Naive thymus-derived CD4-positive, alpha-beta T cell (primary cell): ENCODE results near the gene FUT2. TPM values are rescaled to one million over a fixed set of nuclear protein-coding genes. Genes with fewer than 3 reads are reported as not detected.

Source experiments
- ATAC-seq: fragments of 150-1000 bp; cut with Tn5 transposase; 2 replicates; pipeline ENCODE4 v1.10.0; 2021; ENCODE audit warnings: mild to moderate bottlenecking, moderate library complexity
- CTCF ChIA-PET: fragments of 350-600 bp; sonication (Branson Sonifier 250); formaldehyde crosslinking; loops from one replicate; lab custom pipeline; 2021; ENCODE audit warnings: antibody characterized with exemption; lab: Charles Lee
- POLR2A ChIA-PET: fragments of 350-600 bp; sonication (Branson Sonifier 250); formaldehyde crosslinking; loops from one replicate; lab custom pipeline; 2021; ENCODE audit warnings: antibody characterized with exemption, inconsistent platforms; lab: Charles Lee
- DNase-seq, 9 donors: peaks; one replicate each; pipeline versions ENCODE4 v3.0.0 to v3.0.0-alpha.2; 2020 to 2022; ENCODE audit warnings: mixed read lengths in 1 of 9
- H3K27ac ChIP-seq: one replicate; pipeline ENCODE4 v1.7.0; 2013; ENCODE audit warnings: mild to moderate bottlenecking, low read depth, low read length, moderate library complexity
- H3K27me3 ChIP-seq, 2 donors: one replicate each; pipeline ENCODE4 v1.7.0; 2013; ENCODE audit warnings: low read length in 2 of 2, mild to moderate bottlenecking in 2 of 2, moderate library complexity in 2 of 2; ENCODE audit not compliant: control insufficient read depth in 2 of 2, insufficient read depth in 2 of 2
- H3K36me3 ChIP-seq, 3 experiments: 1 replicate in 2 of 3; 2 replicates in 1 of 3; pipeline ENCODE4 v1.7.0; 2013; ENCODE audit warnings: low read length in 3 of 3, mild to moderate bottlenecking in 3 of 3, moderate library complexity in 1 of 3; ENCODE audit not compliant: insufficient read depth in 3 of 3, control insufficient read depth in 2 of 3
- H3K4me1 ChIP-seq, 2 donors: one replicate each; pipeline ENCODE4 v1.7.0; 2013; ENCODE audit warnings: low read length in 2 of 2, mild to moderate bottlenecking in 2 of 2, moderate library complexity in 1 of 2; ENCODE audit not compliant: control insufficient read depth in 2 of 2, insufficient read depth in 2 of 2
- H3K4me3 ChIP-seq: 2 replicates; pipeline ENCODE4 v1.7.0; 2013; ENCODE audit warnings: mild to moderate bottlenecking, low read length
- H3K9me3 ChIP-seq, 3 experiments: 1 replicate in 2 of 3; 2 replicates in 1 of 3; pipeline ENCODE4 v1.7.0; 2013; ENCODE audit warnings: low read length in 3 of 3; ENCODE audit not compliant: control insufficient read depth in 2 of 3
- H3K27ac Mint-ChIP-seq, 9 donors: one replicate each; pipeline ENCODE4 v1.8.0; 2020 to 2022; ENCODE audit warnings: mixed read lengths in 9 of 9, mild to moderate bottlenecking in 8 of 9, moderate library complexity in 5 of 9, inconsistent platforms in 2 of 9
- H3K27me3 Mint-ChIP-seq, 5 donors: one replicate each; pipeline ENCODE4 v1.8.0; 2021 to 2022; ENCODE audit warnings: mixed read lengths in 5 of 5, mild to moderate bottlenecking in 1 of 5
- H3K36me3 Mint-ChIP-seq, 5 donors: one replicate each; pipeline ENCODE4 v1.8.0; 2020 to 2022; ENCODE audit warnings: mixed read lengths in 5 of 5, mild to moderate bottlenecking in 3 of 5, inconsistent platforms in 1 of 5
- H3K4me1 Mint-ChIP-seq, 7 donors: one replicate each; pipeline ENCODE4 v1.8.0; 2020 to 2022; ENCODE audit warnings: mixed read lengths in 7 of 7, mild to moderate bottlenecking in 3 of 7, inconsistent platforms in 1 of 7
- H3K4me3 Mint-ChIP-seq, 10 donors: one replicate each; pipeline ENCODE4 v1.8.0; 2020 to 2022; ENCODE audit warnings: mild to moderate bottlenecking in 10 of 10, mixed read lengths in 10 of 10, moderate library complexity in 6 of 10, inconsistent platforms in 2 of 10
- H3K9me3 Mint-ChIP-seq, 11 donors: one replicate each; pipeline ENCODE4 v1.8.0; 2020 to 2022; ENCODE audit warnings: mixed read lengths in 11 of 11, mild to moderate bottlenecking in 4 of 11, inconsistent platforms in 1 of 11, moderate library complexity in 1 of 11
- intact Hi-C, 2 donors: fragments of 100-400 bp; cut with micrococcal nuclease; formaldehyde crosslinking; loops; one replicate each; pipeline ENCODE4 v1.15.1; 2023
- polyA plus RNA-seq, 2 donors: library from polyadenylated mRNA; unstranded; fragments of 300-500 nt; fragmentation: Illumina TruSeq; gene quantifications; one replicate each; pipeline ENCODE4 v1.2.3, GENCODE V29; 2021
- total RNA-seq, 6 experiments: library from RNA in 5 of 6; stranded (reverse) in 5 of 6; gene quantifications; 1 replicate in 5 of 6; 2 replicates in 1 of 6; pipeline ENCODE4 v1.2.3 and lab custom pipeline; 2021 to 2026

Gene FUT2
- total and polyA plus RNA-seq, 7 experiments from 2014 or later: 0.09 to 0.78 TPM; not detected in 5

DNA sequence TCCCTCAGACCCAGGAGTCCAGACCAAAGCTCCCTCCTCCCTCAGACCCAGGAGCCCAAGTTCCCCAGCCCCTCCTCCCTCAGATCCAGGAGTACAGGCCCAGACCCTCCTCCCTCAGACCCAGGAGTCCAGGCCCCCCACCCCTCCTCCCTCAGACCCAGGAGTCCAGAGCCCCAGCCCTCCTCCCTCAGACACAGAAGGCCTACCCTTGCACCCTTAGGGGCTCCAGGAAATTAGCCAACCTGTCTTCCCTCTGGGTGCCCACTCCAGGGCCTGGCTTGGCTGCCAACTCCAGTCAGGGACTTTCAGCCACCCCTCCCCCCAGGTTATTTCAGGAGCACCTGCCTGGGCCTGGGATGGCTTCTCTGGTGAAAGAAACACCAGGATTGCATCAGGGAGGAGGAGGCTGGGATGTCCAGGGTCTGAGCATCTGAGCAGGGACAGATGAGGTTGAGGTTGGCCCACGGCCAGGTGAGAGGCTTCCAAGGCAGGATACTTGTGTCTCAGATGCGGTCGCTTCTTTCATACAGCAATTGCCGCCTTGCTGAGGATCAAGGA lies 59.4 kb downstream of the FUT2 start, which contains the start of gene FGF21:
FGF21 (plus strand) TSS at position 441 of the 558 bp plus-strand sequence. CDS start 713 bp downstream, outside the sequence.
- no peak within 1 kb of the TSS for H3K4me3 ChIP-seq
- Mint-ChIP-seq H3K27me3 (peaks cover 0 to 33% (median 28%) of the 10 kb centered on the region in 5 donors), H3K4me1 (peaks cover 6 to 23% (median 18%) of the 10 kb centered on the region in 7 donors), H3K4me3 (no peak within 1 kb of the TSS), H3K27ac (no peak within 1 kb of the TSS), H3K9me3 (no peaks in the 10 kb centered on the region), H3K36me3 (no peaks in the 10 kb centered on the region)
- H3K4me1 ChIP-seq: peaks cover 5 to 14% of the 10 kb centered on the region in 2 donors
- no peak within 1 kb of the TSS for H3K27ac ChIP-seq
- ATAC-seq (no peak), DNase-seq (no peak)
- no peaks in the 10 kb centered on the region for H3K9me3 ChIP-seq
- H3K36me3 ChIP-seq: no peaks in the 10 kb centered on the region
- intact Hi-C loops: no loop called here
- ChIA-PET CTCF (no interaction called here), POLR2A (interaction anchor here (0.9 kb wide), 1 partner anchor 14 kb away, joined by 4 read pairs; no protein-coding TSS in a partner anchor)
- H3K27me3 ChIP-seq: no peaks in the 10 kb centered on the region

Other genes with a start within 250 kb of the FUT2 start
- gene GRWD1, start 250.0 kb upstream of the FUT2 start, total RNA-seq: 10 to 100 TPM; 26.1 to 45.8 (median 36.3) TPM
- 10 to 100 TPM; 42.8 to 51.6 TPM for gene GRWD1, start 250.0 kb upstream of the FUT2 start, polyA plus RNA-seq
- gene KCNJ14, start 240.4 kb upstream of the FUT2 start, total RNA-seq: 1 to 10 TPM; 1.5 to 3.9 (median 2.4) TPM
- under 1 TPM; 0.05 to 0.21 TPM for gene KCNJ14, start 240.4 kb upstream of the FUT2 start, polyA plus RNA-seq
- gene CYTH2, start 226.6 kb upstream of the FUT2 start, total RNA-seq: 10 to 100 TPM; 41.0 to 82.1 (median 54.9) TPM
- gene CYTH2, start 226.6 kb upstream of the FUT2 start, polyA plus RNA-seq: 10 to 100 TPM; 23.6 to 37.3 TPM
- 10 to 100 TPM in 4 of 5 experiments, 1 to 10 TPM in 1; 5.3 to 21.4 (median 19.2) TPM for gene LMTK3, start 184.1 kb upstream of the FUT2 start, total RNA-seq
- gene LMTK3, start 184.1 kb upstream of the FUT2 start, polyA plus RNA-seq: under 1 TPM in 1 of 2 donors, not detected in 1; 0.03 TPM
- gene SULT2B1, start 143.8 kb upstream of the FUT2 start, total RNA-seq: not detected
- under 1 TPM in 1 of 2 donors, not detected in 1; 0.41 TPM for gene SULT2B1, start 143.8 kb upstream of the FUT2 start, polyA plus RNA-seq
- not detected for gene SPACA4, start 89.2 kb upstream of the FUT2 start, total RNA-seq
- not detected for gene SPACA4, start 89.2 kb upstream of the FUT2 start, polyA plus RNA-seq
- gene FAM83E, start 80.9 kb upstream of the FUT2 start, total RNA-seq: 1 to 10 TPM in 3 of 5 experiments, under 1 TPM in 1, not detected in 1; 0.80 to 3.7 (median 2.9) TPM
- under 1 TPM in 1 of 2 donors, not detected in 1; 0.66 TPM for gene FAM83E, start 80.9 kb upstream of the FUT2 start, polyA plus RNA-seq
- gene RPL18, start 76.8 kb upstream of the FUT2 start, total RNA-seq: 1,000 to 10,000 TPM; 1,570 to 2,826 (median 2,745) TPM
- gene RPL18, start 76.8 kb upstream of the FUT2 start, polyA plus RNA-seq: 1,000 to 10,000 TPM; 2,813 to 2,817 TPM
- 10 to 100 TPM; 20.1 to 34.7 (median 30.5) TPM for gene SPHK2, start 76.5 kb upstream of the FUT2 start, total RNA-seq
- 10 to 100 TPM; 11.2 to 11.7 TPM for gene SPHK2, start 76.5 kb upstream of the FUT2 start, polyA plus RNA-seq
- 10 to 100 TPM; 11.9 to 79.9 (median 33.2) TPM for gene DBP, start 58.6 kb upstream of the FUT2 start, total RNA-seq
- 100 to 1,000 TPM in 1 of 2 donors, 10 to 100 TPM in 1; 61.7 to 130 TPM for gene DBP, start 58.6 kb upstream of the FUT2 start, polyA plus RNA-seq
- gene CA11, start 49.8 kb upstream of the FUT2 start, total RNA-seq: 10 to 100 TPM in 4 of 5 experiments, 1 to 10 TPM in 1; 7.5 to 20.5 (median 12.5) TPM
- gene CA11, start 49.8 kb upstream of the FUT2 start, polyA plus RNA-seq: 1 to 10 TPM; 6.3 to 8.0 TPM
- 1 to 10 TPM in 4 of 5 experiments, under 1 TPM in 1; 0.99 to 5.9 (median 3.0) TPM for gene NTN5, start 23.0 kb upstream of the FUT2 start, total RNA-seq
- under 1 TPM; 0.41 to 0.59 TPM for gene NTN5, start 23.0 kb upstream of the FUT2 start, polyA plus RNA-seq
- 1 to 10 TPM in 3 of 5 experiments, under 1 TPM in 2; 0.80 to 2.1 (median 1.3) TPM for gene MAMSTR, start 23.8 kb downstream of the FUT2 start, total RNA-seq
- gene MAMSTR, start 23.8 kb downstream of the FUT2 start, polyA plus RNA-seq: under 1 TPM; 0.25 to 0.87 TPM
- gene RASIP1, start 44.6 kb downstream of the FUT2 start, total RNA-seq: under 1 TPM in 2 of 5 experiments, not detected in 3; 0.12 to 0.21 TPM
- under 1 TPM; 0.12 to 0.65 TPM for gene RASIP1, start 44.6 kb downstream of the FUT2 start, polyA plus RNA-seq
- not detected for gene IZUMO1, start 50.9 kb downstream of the FUT2 start, total RNA-seq
- not detected for gene IZUMO1, start 50.9 kb downstream of the FUT2 start, polyA plus RNA-seq
- under 1 TPM in 1 of 5 experiments, not detected in 4; 0.17 TPM for gene FUT1, start 56.7 kb downstream of the FUT2 start, total RNA-seq
- gene FUT1, start 56.7 kb downstream of the FUT2 start, polyA plus RNA-seq: not detected
- gene FGF21, start 59.6 kb downstream of the FUT2 start, total RNA-seq: not detected
- not detected for gene FGF21, start 59.6 kb downstream of the FUT2 start, polyA plus RNA-seq
- gene BCAT2, start 115.1 kb downstream of the FUT2 start, total RNA-seq: 10 to 100 TPM; 16.7 to 53.1 (median 22.5) TPM
- gene BCAT2, start 115.1 kb downstream of the FUT2 start, polyA plus RNA-seq: 10 to 100 TPM; 25.5 to 30.9 TPM
- gene HSD17B14, start 140.5 kb downstream of the FUT2 start, total RNA-seq: 1 to 10 TPM in 2 of 5 experiments, under 1 TPM in 2, not detected in 1; 0.38 to 2.9 (median 1.2) TPM
- 1 to 10 TPM in 1 of 2 donors, under 1 TPM in 1; 0.66 to 1.7 TPM for gene HSD17B14, start 140.5 kb downstream of the FUT2 start, polyA plus RNA-seq
- 1 to 10 TPM; 2.1 to 7.4 (median 4.0) TPM for gene PLEKHA4, start 172.6 kb downstream of the FUT2 start, total RNA-seq
- gene PLEKHA4, start 172.6 kb downstream of the FUT2 start, polyA plus RNA-seq: 1 to 10 TPM; 2.6 to 5.6 TPM
- gene PPP1R15A, start 176.4 kb downstream of the FUT2 start, total RNA-seq: 1,000 to 10,000 TPM in 1 of 5 experiments, 100 to 1,000 TPM in 1, 10 to 100 TPM in 3; 31.5 to 1,030 (median 71.9) TPM
- gene PPP1R15A, start 176.4 kb downstream of the FUT2 start, polyA plus RNA-seq: 10 to 100 TPM; 23.0 to 29.8 TPM
- gene TULP2, start 202.8 kb downstream of the FUT2 start, total RNA-seq: not detected
- not detected for gene TULP2, start 202.8 kb downstream of the FUT2 start, polyA plus RNA-seq
- 100 to 1,000 TPM; 128 to 252 (median 142) TPM for gene NUCB1, start 204.3 kb downstream of the FUT2 start, total RNA-seq
- 100 to 1,000 TPM in 1 of 2 donors, 10 to 100 TPM in 1; 70.5 to 150 TPM for gene NUCB1, start 204.3 kb downstream of the FUT2 start, polyA plus RNA-seq
- gene DHDH, start 237.7 kb downstream of the FUT2 start, total RNA-seq: 1 to 10 TPM; 1.1 to 1.7 (median 1.3) TPM
- gene DHDH, start 237.7 kb downstream of the FUT2 start, polyA plus RNA-seq: 1 to 10 TPM; 1.0 to 2.7 TPM